Kasumi-1 (cell line): ENCODE measurements around the gene MYT1.
"Not testable (repeated sequence)": the region's sequence is repeated elsewhere in the genome, so short reads cannot be mapped to it uniquely, and the experiment has no call there.

Experiments
- DNase-seq, 2 experiments: peaks; one replicate each; lab custom pipeline; 2025; lab: John Stamatoyannopoulos, UW

The MYT1 gene

GRCh38 chr20:64164123-64164836, at the start of gene MYT1:
TSS of gene MYT1 (plus strand) at chr20:64164452. CDS start at chr20:64198862, 34,410 bp downstream.
- DNase-seq: no peak

- no peak for DNase-seq
Observed at GRCh38 chr20:64115171-64115911, 48.9 kb upstream of the MYT1 start.

- no peak for DNase-seq
Observed at GRCh38 chr20:64116016-64116415, 48.2 kb upstream of the MYT1 start.

- DNase-seq: no peak
Observed at GRCh38 chr20:64116541-64117431, 47.5 kb upstream of the MYT1 start.

- not testable (repeated sequence) for DNase-seq
Observed at GRCh38 chr20:64117432-64117777, 46.8 kb upstream of the MYT1 start.

- DNase-seq: no peak
Observed at GRCh38 chr20:64119301-64119680, 45.0 kb upstream of the MYT1 start.

- DNase-seq: no peak
Observed at GRCh38 chr20:64119681-64120341, 44.4 kb upstream of the MYT1 start.

- no peak for DNase-seq
Observed at GRCh38 chr20:64121586-64121985, 42.7 kb upstream of the MYT1 start.

GRCh38 chr20:64122927-64123326, 41.3 kb upstream of the MYT1 start:
- not testable (repeated sequence) for DNase-seq

GRCh38 chr20:64123517-64123916, 40.7 kb upstream of the MYT1 start:
- not testable (repeated sequence) for DNase-seq

- DNase-seq: no peak
Observed at GRCh38 chr20:64129146-64129782, 35.0 kb upstream of the MYT1 start.

- no peak for DNase-seq
Observed at GRCh38 chr20:64130271-64130670, 34.0 kb upstream of the MYT1 start.

- no peak for DNase-seq
Observed at GRCh38 chr20:64130876-64131275, 33.4 kb upstream of the MYT1 start.

GRCh38 chr20:64131406-64131805, 32.8 kb upstream of the MYT1 start:
- no peak for DNase-seq

- peak in 1 of 2 experiments; percentile 11 for DNase-seq
Observed at GRCh38 chr20:64133951-64134407, 30.3 kb upstream of the MYT1 start.

GRCh38 chr20:64134744-64135143, 29.5 kb upstream of the MYT1 start:
- not testable (repeated sequence) for DNase-seq

- no peak for DNase-seq
Observed at GRCh38 chr20:64136004-64136710, 28.1 kb upstream of the MYT1 start.

- no peak for DNase-seq
Observed at GRCh38 chr20:64137598-64138031, 26.6 kb upstream of the MYT1 start.

- no peak for DNase-seq
Observed at GRCh38 chr20:64138276-64138815, 25.9 kb upstream of the MYT1 start.
